DOHH2 (cell line): ENCODE measurements around the gene MUC5AC.

Experiments used
- EZH2phosphoT487 ChIP-seq: fragments of 200-600 bp; sonication (generic); IDR thresholded peaks from 2 replicates; pipeline ENCODE4 v1.6.1; 2017; ENCODE audit warnings: borderline replicate concordance, mild to moderate bottlenecking, antibody characterized with exemption, low read length, moderate library complexity, mixed read lengths
- TF ChIP-seq, protein P1 (sequence below): fragments of 200-600 bp; sonication (generic); IDR thresholded peaks from one replicate; pipeline ENCODE4 v1.5.1; 2014; ENCODE audit warnings: antibody characterized with exemption, mild to moderate bottlenecking, low read depth, low read length; ENCODE audit not compliant: poor library complexity, severe bottlenecking

DNA sequence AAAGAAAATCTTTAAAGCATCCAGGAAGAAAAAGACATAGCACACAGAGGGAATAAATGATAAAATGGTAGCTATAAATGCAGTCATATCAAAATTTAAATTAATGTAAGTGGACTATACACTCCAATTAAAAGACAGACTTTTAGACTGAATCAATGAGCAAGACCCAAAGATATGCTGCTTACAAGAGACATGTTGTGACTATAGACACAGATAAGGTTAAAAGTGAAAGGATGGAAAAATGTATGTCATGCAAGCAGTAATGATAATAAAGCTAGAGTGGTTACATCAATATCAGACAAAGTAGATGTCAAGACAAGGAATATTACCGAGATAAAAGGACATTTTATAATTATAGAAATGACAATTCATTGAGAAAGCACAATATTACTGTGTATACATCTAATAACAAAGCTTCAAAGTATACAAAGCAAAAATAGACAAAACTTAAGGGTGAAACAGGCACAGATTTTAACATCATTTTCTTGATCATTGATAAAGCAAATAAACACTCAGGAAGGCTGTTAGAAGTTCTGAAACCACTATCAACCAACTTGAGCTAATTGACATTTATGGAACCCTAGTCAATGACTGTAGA lies 22.8 kb upstream of the MUC5AC start:
- TF ChIP-seq, protein P1, sequence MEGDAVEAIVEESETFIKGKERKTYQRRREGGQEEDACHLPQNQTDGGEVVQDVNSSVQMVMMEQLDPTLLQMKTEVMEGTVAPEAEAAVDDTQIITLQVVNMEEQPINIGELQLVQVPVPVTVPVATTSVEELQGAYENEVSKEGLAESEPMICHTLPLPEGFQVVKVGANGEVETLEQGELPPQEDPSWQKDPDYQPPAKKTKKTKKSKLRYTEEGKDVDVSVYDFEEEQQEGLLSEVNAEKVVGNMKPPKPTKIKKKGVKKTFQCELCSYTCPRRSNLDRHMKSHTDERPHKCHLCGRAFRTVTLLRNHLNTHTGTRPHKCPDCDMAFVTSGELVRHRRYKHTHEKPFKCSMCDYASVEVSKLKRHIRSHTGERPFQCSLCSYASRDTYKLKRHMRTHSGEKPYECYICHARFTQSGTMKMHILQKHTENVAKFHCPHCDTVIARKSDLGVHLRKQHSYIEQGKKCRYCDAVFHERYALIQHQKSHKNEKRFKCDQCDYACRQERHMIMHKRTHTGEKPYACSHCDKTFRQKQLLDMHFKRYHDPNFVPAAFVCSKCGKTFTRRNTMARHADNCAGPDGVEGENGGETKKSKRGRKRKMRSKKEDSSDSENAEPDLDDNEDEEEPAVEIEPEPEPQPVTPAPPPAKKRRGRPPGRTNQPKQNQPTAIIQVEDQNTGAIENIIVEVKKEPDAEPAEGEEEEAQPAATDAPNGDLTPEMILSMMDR: no peak
- no peak for TF ChIP-seq EZH2phosphoT487
